ENCODE results near the gene EPB41L2. TPM values are rescaled to one million over a fixed set of nuclear protein-coding genes. Genes with fewer than 3 reads are reported as not detected.

EPB41L2 gene
- total and polyA plus RNA-seq, 5 donors = 30.2 to 120 (median 105) TPM

DNA sequence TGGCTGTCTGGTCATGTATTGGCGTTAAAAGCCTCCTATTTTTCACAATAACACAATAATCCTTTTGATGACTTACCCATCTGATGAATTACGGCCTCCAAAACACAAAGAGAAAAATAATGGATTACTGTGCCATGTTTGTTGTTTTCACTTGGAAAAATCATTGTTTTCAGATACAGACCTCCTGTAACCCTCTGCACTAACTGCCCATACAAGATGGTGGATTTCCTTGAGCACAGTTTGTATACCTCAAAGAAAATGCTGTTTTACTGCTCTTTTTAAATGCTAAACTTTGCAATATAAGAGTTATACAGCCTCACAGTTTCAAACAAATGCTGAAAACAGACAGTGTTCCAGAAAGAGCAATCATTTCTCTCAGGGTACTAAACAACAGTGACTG, 174.8 kb downstream of the EPB41L2 start:
- Histone ChIP-seq H3K27ac (ENCODE audit: low read length) (no peak overlapping the region), H3K4me3 (ENCODE audit: low read length) (no peak overlapping the region), H3K4me1 (ENCODE audit: control insufficient read depth, insufficient read depth, low read length) (no peaks in the 10 kb centered on the region), H3K27me3 (ENCODE audit: control insufficient read depth, insufficient read depth) (no peaks in the 10 kb centered on the region), H3K9me3 (ENCODE audit: control insufficient read depth, low read length) (no peaks in the 10 kb centered on the region)
- ATAC-seq = no peak
- DNase-seq = no peak
- 78% methylated on average over 2 of the region's 2 CpGs for WGBS
- intact Hi-C loops (cut with DNase I) = loop anchor here (5.0 to 10.0 kb wide), 3 partner anchors 174 to 647 kb away; partner anchors contain the start of gene EPB41L2 (in 1 of the 4)

- intact Hi-C loops (cut with DNase I) = loop anchor here (5.0 to 10.0 kb wide), 3 partner anchors 175 to 648 kb away; partner anchors contain the start of gene EPB41L2 (in 1 of the 4)
- H3K27ac ChIP-seq (ENCODE audit: low read length) = no peak overlapping the region
- H3K4me1 ChIP-seq (ENCODE audit: control insufficient read depth, insufficient read depth, low read length) = no peaks in the 10 kb centered on the region
- H3K9me3 ChIP-seq (ENCODE audit: control insufficient read depth, low read length) = no peaks in the 10 kb centered on the region
- no peak overlapping the region for H3K4me3 ChIP-seq (ENCODE audit: low read length)
- DNase-seq (no peak), ATAC-seq (no peak)
- no peaks in the 10 kb centered on the region for H3K27me3 ChIP-seq (ENCODE audit: control insufficient read depth, insufficient read depth)
- over 99% methylated on average over 2 of the region's 2 CpGs for WGBS
Observed at GRCh38 chr6:130886966-130887365, 176.1 kb downstream of the EPB41L2 start.

DNA sequence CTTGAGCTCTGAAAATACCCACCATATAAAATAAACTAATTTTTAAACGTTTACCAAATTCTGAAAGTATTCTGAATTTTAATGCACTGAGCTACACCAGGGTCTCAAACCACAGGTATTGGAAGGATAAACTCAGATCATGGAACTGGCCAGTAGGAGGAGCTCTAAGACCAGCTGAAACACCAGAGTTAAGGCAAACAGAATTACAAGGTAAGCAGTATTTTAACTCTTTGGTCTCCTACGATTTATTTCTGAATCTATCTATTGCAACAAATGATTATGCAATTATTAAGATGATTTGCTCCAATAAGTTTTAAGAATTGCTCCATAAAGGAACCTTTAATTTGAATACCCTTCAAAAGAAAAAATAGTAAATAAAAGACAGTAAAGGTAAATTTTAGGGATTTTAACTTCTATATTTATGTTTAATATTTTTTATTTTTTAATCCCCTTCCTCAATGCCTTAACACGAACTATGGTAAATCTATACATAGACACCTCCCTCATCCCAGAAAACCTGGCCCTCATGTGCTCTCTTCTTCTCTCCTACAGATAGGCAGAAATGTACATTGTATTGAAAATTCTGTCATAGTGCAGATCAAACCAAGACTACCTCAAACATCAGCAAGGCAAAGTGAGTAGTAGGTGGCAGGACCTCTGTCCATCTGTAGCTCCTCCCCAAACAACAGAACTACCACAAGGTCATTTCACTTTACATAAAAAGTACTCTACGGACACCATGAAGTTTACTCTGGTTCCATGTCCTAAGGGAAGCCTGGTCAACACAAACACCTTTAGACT, 177.5 kb downstream of the EPB41L2 start:
- Histone ChIP-seq H3K4me3 (ENCODE audit: low read length) (no peak overlapping the region), H3K27me3 (ENCODE audit: control insufficient read depth, insufficient read depth) (no peaks in the 10 kb centered on the region), H3K27ac (ENCODE audit: low read length) (no peak overlapping the region), H3K4me1 (ENCODE audit: control insufficient read depth, insufficient read depth, low read length) (no peaks in the 10 kb centered on the region), H3K9me3 (ENCODE audit: control insufficient read depth, low read length) (no peaks in the 10 kb centered on the region)
- intact Hi-C loops (cut with DNase I) = loop anchor here (2.0 to 10.0 kb wide), 5 partner anchors 177 to 649 kb away; partner anchors contain the start of gene EPB41L2 (in 1 of the 4)
- ATAC-seq = peak; percentile 89
- DNase-seq = no peak
- 28% methylated on average over 4 of the region's 4 CpGs for WGBS

DNA sequence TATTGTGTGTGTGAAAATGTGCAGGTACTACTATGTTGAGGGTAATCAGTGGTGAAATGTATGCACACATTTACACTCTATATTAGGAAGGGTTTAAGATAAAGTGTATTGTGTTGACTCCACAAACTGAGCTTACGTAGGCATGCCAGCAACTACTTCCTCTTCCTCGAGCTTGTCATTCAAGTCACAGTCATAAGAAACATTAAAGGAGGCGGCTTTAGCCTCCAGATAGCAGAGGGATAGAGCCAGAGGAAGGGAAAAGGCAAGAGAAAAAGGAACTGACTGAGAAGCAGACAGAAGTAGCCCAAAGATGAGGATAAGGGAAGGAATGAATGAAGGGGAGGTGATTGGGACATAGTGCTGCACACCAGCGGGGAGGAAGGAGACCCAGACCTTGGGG, 180.7 kb downstream of the EPB41L2 start:
- DNase-seq (no peak), ATAC-seq (peak; percentile 48 to 57)
- Histone ChIP-seq H3K9me3 (ENCODE audit: control insufficient read depth, low read length) (no peaks in the 10 kb centered on the region), H3K4me1 (ENCODE audit: control insufficient read depth, insufficient read depth, low read length) (no peaks in the 10 kb centered on the region), H3K27me3 (ENCODE audit: control insufficient read depth, insufficient read depth) (no peaks in the 10 kb centered on the region), H3K27ac (ENCODE audit: low read length) (no peak overlapping the region), H3K4me3 (ENCODE audit: low read length) (no peak overlapping the region)
- WGBS = 73% methylated on average over 4 of the region's 4 CpGs
- intact Hi-C loops (cut with DNase I) = loop anchor here in 3 of 4 donors (5.0 to 10.0 kb wide), 2 partner anchors 652 to 655 kb away; no protein-coding TSS in a partner anchor

DNA sequence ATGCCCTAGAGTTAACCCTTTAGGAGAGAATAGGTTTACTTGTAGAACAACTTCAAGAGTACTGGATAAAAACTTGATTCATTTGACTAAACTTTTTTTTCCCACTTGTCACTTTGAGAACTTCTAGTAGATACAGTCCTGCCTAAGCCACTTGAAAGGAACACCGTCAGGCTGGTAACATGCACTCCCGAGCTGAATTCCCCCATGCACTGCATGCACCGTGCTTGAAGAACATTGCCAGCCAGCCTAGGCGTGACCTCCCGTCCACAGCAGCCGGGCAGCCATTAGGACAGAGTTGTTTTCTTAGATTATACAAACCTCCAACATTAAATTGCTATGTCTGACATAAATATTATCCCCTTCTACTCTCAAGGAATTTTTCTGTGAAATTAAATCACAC, 183.2 kb downstream of the EPB41L2 start:
- H3K4me3 ChIP-seq (ENCODE audit: low read length) = no peak overlapping the region
- no peaks in the 10 kb centered on the region for H3K4me1 ChIP-seq (ENCODE audit: control insufficient read depth, insufficient read depth, low read length)
- H3K27me3 ChIP-seq (ENCODE audit: control insufficient read depth, insufficient read depth) = no peaks in the 10 kb centered on the region
- H3K27ac ChIP-seq (ENCODE audit: low read length) = no peak overlapping the region
- intact Hi-C loops (cut with DNase I) = loop anchor here in 3 of 4 donors (5.0 to 10.0 kb wide), 3 partner anchors 555 to 657 kb away; no protein-coding TSS in a partner anchor
- 86% methylated on average over 6 of the region's 6 CpGs for WGBS
- no peaks in the 10 kb centered on the region for H3K9me3 ChIP-seq (ENCODE audit: control insufficient read depth, low read length)
- DNase-seq = no peak
- no peak for ATAC-seq

DNA sequence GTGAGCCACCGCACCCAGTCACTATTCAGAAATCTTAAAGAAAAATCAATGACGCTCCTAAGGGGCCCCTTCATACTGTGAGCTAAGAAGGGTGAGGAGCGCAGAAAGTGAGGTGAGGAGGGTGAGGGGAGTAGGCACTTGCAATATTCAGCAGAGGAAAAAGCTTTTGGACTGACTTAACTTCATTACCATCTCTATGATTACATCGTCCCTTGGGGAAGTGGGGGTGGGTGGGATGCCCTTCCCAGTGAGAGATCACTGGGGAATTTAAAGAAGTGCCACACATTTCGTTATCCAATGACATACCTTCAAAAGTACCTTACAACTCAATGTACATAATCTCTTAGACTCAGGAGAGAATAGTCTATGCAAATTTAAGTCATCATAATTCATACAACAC, 189.3 kb downstream of the EPB41L2 start:
- intact Hi-C loops (cut with DNase I) = loop anchor here in 3 of 4 donors (5.0 to 10.0 kb wide), 2 partner anchors 549 to 551 kb away; no protein-coding TSS in a partner anchor
- 94% methylated on average over 5 of the region's 5 CpGs for WGBS
- no peaks in the 10 kb centered on the region for H3K9me3 ChIP-seq (ENCODE audit: control insufficient read depth, low read length)
- no peaks in the 10 kb centered on the region for H3K27me3 ChIP-seq (ENCODE audit: control insufficient read depth, insufficient read depth)
- no peaks in the 10 kb centered on the region for H3K4me1 ChIP-seq (ENCODE audit: control insufficient read depth, insufficient read depth, low read length)
- no peak overlapping the region for H3K4me3 ChIP-seq (ENCODE audit: low read length)
- no peak for DNase-seq
- no peak overlapping the region for H3K27ac ChIP-seq (ENCODE audit: low read length)
- ATAC-seq = no peak

DNA sequence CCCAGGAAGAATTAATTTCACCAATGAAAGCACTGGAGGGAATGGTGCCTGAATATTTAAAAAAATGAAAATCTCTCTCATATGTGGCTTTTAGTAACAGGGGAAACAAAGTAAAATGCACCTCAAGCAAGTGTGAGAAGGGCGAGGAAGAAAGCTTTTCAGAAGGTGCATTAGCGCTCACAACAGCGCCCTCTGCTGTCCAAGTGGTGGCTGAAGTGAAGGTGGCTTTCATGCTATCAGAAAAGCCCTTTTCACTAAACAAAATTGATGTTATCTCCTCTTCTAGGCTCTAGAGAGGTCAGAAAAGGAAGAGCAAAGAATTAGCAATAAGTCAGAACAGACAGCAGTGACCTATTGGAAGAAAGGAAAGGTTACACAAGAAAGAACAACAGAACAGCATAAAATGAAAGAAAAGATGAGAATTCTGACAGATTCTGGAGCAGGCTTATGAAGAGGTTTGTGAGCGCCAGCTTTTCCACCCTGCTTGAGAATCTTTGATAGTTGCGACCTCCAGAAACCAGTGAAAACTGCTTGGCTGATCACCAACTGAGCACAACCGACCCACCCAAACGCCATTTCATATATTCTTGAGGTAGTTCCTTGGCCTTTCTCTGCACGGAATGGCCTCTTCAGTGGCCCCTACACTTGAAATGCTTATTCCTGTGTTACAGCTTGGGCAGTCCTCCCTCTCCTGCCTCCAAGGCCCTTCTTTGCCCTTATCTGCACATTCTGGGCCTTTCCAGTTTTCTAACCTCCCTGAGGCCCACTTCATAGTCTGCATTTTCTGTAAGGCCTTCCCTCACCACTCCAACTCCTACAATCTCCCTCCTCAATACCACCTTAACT, 190.6 kb downstream of the EPB41L2 start:
- WGBS = 68% methylated on average over 8 of the region's 8 CpGs
- no peak overlapping the region for H3K27ac ChIP-seq (ENCODE audit: low read length)

DNA sequence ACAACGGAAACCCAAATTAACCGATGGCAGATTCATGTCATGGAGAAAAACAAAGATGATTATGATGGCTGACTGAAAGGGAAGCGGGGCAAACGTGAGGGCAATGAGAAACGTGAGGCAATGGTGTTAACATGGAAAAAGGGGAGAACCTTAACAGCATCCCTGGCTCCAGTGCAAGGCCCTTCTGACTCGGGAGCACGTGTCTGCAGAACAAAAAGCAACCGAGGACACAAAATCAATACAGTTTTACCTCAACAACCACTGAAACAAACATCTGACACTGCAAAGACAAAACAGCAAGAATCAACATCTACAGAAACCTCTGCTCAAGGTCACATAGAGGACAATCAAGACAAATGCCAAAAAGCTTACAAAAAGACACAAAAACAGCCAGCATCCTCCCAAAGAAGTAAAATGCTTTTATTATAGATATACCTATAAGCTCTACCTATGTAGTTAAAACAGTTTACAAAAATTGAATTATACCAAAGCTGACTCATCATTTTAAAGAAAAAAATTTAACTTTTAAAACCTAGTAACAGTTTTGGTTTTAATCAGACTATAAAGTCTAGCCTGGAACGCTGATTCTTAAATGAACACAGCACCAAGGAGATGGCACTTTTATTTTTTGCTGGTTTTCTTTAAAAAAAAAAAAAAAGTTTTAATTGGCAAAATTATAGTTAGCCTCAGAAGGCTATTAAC, 192.7 kb downstream of the EPB41L2 start:
- ATAC-seq (no peak), DNase-seq (no peak)
- H3K4me1 ChIP-seq (ENCODE audit: control insufficient read depth, insufficient read depth, low read length) = no peaks in the 10 kb centered on the region
- H3K27ac ChIP-seq (ENCODE audit: low read length) = no peak overlapping the region
- H3K4me3 ChIP-seq (ENCODE audit: low read length) = no peak overlapping the region
- H3K27me3 ChIP-seq (ENCODE audit: control insufficient read depth, insufficient read depth) = no peaks in the 10 kb centered on the region
- H3K9me3 ChIP-seq (ENCODE audit: control insufficient read depth, low read length) = no peaks in the 10 kb centered on the region
- intact Hi-C loops (cut with DNase I) = loop anchor here in 3 of 4 donors (5.0 to 10.0 kb wide), 2 partner anchors 546 to 548 kb away; no protein-coding TSS in a partner anchor
- 88% methylated on average over 9 of the region's 9 CpGs for WGBS

More for the DNA sequence above, 190.6 kb downstream of the EPB41L2 start:
- intact Hi-C loops (cut with DNase I) = loop anchor here in 3 of 4 donors (5.0 to 10.0 kb wide), 2 partner anchors 548 to 550 kb away; no protein-coding TSS in a partner anchor
- Histone ChIP-seq H3K27me3 (ENCODE audit: control insufficient read depth, insufficient read depth) (no peaks in the 10 kb centered on the region), H3K4me3 (ENCODE audit: low read length) (no peak overlapping the region), H3K4me1 (ENCODE audit: control insufficient read depth, insufficient read depth, low read length) (no peaks in the 10 kb centered on the region), H3K9me3 (ENCODE audit: control insufficient read depth, low read length) (no peaks in the 10 kb centered on the region)
- ATAC-seq (peak; percentile 14 to 44), DNase-seq (peak; percentile 71 to 90 (median 83))

GRCh38 chr6:130869681-130870080, 193.4 kb downstream of the EPB41L2 start:
- Histone ChIP-seq H3K4me1 (ENCODE audit: control insufficient read depth, insufficient read depth, low read length) (no peaks in the 10 kb centered on the region), H3K27ac (ENCODE audit: low read length) (no peak overlapping the region), H3K4me3 (ENCODE audit: low read length) (no peak overlapping the region), H3K9me3 (ENCODE audit: control insufficient read depth, low read length) (no peaks in the 10 kb centered on the region), H3K27me3 (ENCODE audit: control insufficient read depth, insufficient read depth) (no peaks in the 10 kb centered on the region)
- WGBS = 89% methylated on average over 10 of the region's 10 CpGs
- DNase-seq (no peak), ATAC-seq (peak in 1 of 2 donors; percentile 24)
- intact Hi-C loops (cut with DNase I) = loop anchor here in 3 of 4 donors (5.0 to 10.0 kb wide), 2 partner anchors 545 to 547 kb away; no protein-coding TSS in a partner anchor

DNA sequence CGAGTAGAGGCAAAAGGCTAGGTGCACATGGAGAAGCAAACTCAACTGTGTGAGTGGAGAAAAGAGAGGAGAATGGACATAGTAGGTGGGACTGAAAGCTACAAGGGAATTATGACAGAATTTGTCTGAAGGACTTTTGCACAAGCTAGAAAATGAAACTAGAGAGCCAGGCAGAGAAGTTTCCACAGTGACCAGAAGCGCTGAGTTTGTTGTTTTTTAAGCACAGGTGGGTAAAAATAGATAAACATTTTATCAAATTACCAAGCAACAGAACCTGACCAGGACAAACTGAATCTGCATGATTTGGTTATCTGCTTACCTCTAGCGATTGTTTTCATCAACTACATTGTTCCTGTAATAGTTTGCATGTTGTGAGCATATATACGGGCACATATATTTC, 197.3 kb downstream of the EPB41L2 start:
- H3K9me3 ChIP-seq (ENCODE audit: control insufficient read depth, low read length) = no peaks in the 10 kb centered on the region
- no peak for ATAC-seq
- DNase-seq = no peak

More for the DNA sequence above, 197.3 kb downstream of the EPB41L2 start:
- WGBS = 95% methylated on average over 4 of the region's 4 CpGs
- no peak overlapping the region for H3K4me3 ChIP-seq (ENCODE audit: low read length)
- H3K4me1 ChIP-seq (ENCODE audit: control insufficient read depth, insufficient read depth, low read length) = no peaks in the 10 kb centered on the region
- intact Hi-C loops (cut with DNase I) = no loop called here
- H3K27me3 ChIP-seq (ENCODE audit: control insufficient read depth, insufficient read depth) = no peaks in the 10 kb centered on the region
- H3K27ac ChIP-seq (ENCODE audit: low read length) = no peak overlapping the region
